Measurements from ENCODE around the gene ATP6V0E2.

GRCh38 chr7:149877890-149878522 lies 4.2 kb downstream of the ATP6V0E2 start:
- TF ChIP-seq CEBPB (IDR thresholded peaks at IDR 0.05) (no peak), ZFP36 (IDR thresholded peaks at IDR 0.05; ENCODE audit: borderline replicate concordance, partially characterized antibody) (no peak), MAX (IDR thresholded peaks at IDR 0.05) (no peak), CTCF (IDR thresholded peaks at IDR 0.05) (no peak), POLR2A (IDR thresholded peaks at IDR 0.05; ENCODE audit: low read length) (no peak), CHD2 (IDR thresholded peaks at IDR 0.05; ENCODE audit: low read length, partially characterized antibody) (no peak), MAZ (IDR thresholded peaks at IDR 0.05; ENCODE audit: borderline replicate concordance, low read depth, low read length) (no peak), SREBF2 (IDR thresholded peaks at IDR 0.05) (no peak)
